KOPT-K1 (cell line): Measurements from ENCODE around the gene NRXN3.

Source experiments
- H3K27ac ChIP-seq: fragments of 200-600 bp; sonication (generic); 2 replicates; pipeline ENCODE4 v1.5.1; 2016; ENCODE audit warnings: antibody characterized with exemption, mild to moderate bottlenecking, low read depth, low read length; ENCODE audit not compliant: poor library complexity, severe bottlenecking
- H3K36me3 ChIP-seq: fragments of 200-600 bp; sonication (generic); 2 replicates; pipeline ENCODE4 v1.5.1; 2017; ENCODE audit warnings: antibody characterized with exemption, mild to moderate bottlenecking, low read length, moderate library complexity; ENCODE audit not compliant: insufficient read depth
- H3K9me3 ChIP-seq: fragments of 200-600 bp; sonication (generic); 2 replicates; pipeline ENCODE4 v1.5.1; 2017; ENCODE audit warnings: antibody characterized with exemption, low read length, mild to moderate bottlenecking; ENCODE audit not compliant: insufficient read depth, poor library complexity, severe bottlenecking

NRXN3 gene

DNA sequence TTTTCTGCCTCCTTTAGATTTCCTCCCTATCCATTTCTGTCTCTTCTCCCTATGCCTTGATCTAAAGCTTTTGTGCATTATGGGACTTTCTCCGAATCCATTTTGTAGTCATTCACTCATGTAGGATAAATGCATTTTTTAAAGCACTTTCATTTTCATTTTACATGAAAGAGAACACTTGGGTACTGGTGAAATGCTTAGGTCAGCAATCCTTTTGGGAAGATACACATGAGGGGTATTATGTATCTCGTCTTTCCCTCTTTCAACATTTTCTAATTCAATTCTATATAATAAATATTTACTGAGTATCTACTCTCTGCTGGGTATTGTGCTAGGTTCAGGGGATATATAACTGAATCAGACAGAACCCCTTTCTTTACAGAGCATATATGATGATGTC lies 577.6 kb downstream of the NRXN3 start:
- no peaks in the 10 kb centered on the region for H3K9me3 ChIP-seq
- H3K36me3 ChIP-seq, result no peaks in the 10 kb centered on the region
- no peak overlapping the region for H3K27ac ChIP-seq

DNA sequence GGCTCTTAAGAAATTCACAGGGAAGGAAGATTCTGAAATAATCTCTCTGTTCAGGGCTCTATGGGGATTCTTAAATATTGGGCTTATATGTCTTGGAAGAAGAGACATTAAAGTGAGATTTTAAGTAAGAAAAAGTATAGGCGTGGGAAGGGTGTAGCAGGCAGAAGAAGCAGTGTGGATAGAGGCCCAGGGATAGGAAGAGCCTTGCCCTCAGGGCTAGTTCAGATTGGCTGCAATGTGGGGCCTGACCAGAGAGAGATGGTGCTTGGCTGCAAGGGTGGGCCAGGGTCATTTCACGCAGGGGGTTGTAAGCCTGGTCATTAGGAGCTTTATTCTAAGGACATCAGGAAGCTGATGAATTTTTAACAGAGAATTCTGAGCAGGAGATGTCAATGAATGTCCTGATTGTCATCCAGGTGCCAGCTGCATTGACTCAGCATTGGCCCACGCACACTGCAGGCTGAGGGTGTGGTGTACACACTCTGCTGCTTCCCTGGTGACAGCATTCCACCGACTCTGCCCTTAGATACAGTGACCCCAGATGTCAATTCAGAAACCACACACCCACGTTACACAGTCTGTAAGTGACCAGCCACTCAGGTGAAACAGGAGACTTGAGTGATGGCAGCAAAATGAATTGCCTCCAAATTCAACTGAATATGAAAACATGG lies 582.5 kb downstream of the NRXN3 start:
- H3K9me3 ChIP-seq, result no peaks in the 10 kb centered on the region
- no peak overlapping the region for H3K27ac ChIP-seq
- no peaks in the 10 kb centered on the region for H3K36me3 ChIP-seq

DNA sequence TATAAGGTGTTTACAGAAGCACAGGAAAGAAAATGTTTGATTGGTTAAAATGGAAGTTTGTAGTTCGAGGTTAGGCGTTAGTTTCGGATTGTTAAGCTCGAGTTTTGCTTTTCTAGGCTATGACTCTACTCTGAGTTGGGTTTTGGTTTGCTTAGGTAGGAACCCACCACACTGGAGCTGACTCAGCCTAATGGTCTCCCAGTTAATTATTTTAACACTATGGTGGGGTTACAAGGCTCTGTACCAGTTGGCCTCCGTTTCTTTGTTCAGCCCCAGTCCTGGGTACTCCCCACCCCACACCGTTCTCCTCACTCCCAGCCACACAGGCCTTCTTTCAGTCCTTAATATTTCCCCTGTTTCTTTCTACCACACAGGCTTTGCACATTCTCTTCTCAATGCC lies 583.9 kb downstream of the NRXN3 start:
- no peaks in the 10 kb centered on the region for H3K36me3 ChIP-seq
- no peak overlapping the region for H3K27ac ChIP-seq
- H3K9me3 ChIP-seq, result no peaks in the 10 kb centered on the region

DNA sequence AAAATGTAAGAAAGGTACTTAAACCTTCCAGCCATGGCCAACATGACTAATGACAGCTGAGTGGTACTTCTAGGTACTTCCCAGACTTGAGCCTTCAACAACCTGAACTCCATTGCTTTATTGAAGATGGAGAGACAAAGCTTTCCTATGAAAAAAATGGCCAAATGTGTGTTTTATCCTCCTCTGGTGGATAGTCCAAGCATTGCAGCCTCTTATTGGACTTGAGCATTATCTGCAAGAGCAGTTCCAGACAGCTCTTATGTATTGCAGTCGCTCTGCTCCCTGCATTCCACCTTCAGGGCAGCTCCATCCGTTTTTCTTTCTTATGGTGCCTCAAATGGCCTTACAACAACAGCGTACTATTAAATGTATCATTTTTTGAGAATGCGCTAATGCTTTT lies 588.2 kb downstream of the NRXN3 start:
- Histone ChIP-seq H3K9me3 (no peaks in the 10 kb centered on the region), H3K36me3 (no peaks in the 10 kb centered on the region), H3K27ac (no peak overlapping the region)

DNA sequence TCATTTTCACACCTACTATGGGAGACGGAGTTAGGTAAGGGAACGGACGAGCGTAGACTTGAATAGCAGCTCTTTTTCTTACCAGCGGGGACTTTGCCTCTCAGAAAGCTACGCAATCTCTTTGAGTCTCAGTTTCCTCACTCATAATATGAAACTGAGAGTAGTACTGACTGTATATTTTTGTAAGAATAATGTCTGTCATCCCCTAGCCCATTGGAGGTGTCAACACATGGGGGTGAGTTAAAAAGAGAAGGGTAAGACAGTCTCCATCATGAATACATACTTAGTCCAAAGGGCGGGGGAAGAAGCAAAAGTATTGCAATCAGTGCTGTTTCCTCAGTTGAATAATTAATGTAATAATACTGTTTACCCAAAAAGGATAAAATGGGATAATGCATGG lies 592.2 kb downstream of the NRXN3 start:
- H3K9me3 ChIP-seq, result no peaks in the 10 kb centered on the region
- no peaks in the 10 kb centered on the region for H3K36me3 ChIP-seq
- H3K27ac ChIP-seq, result no peak overlapping the region

DNA sequence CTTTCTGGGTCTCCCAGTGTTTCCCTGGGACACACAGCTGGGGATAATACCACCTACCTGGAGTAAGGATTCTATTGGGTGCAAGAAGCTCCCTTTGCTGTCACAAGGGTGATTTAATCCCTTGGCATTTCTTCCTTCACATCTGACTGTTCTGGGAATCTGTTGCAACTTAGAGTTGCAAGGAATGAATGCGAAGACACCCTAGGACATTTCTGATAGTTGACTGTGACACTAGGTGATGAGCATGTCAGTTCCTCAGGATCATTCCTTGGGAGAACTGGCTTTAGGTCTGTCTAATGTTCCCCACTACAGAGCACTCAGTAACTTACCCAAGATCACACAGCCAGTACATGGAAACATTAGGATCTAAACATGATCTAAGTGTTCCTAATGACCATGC lies 593.6 kb downstream of the NRXN3 start:
- Histone ChIP-seq H3K36me3 (no peaks in the 10 kb centered on the region), H3K27ac (no peak overlapping the region), H3K9me3 (no peaks in the 10 kb centered on the region)

DNA sequence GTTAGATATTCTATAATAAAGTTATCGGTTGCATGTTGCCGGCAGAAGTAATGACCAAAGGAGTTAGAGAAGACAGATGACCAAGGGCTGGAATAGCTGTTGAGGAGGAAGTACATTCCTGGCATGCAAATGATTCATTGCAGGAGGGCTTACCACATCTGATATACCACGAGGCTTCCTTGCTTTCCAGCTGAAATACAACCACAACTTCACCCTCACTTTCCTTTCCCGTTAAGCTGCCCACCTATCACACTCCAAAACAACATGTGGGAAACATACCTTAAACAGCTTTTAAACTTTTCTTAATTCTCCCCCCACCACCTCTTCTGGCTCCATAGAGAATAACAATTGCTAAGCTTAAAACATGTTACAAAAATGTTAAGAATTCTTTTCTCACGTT lies 594.1 kb downstream of the NRXN3 start:
- Histone ChIP-seq H3K36me3 (no peaks in the 10 kb centered on the region), H3K27ac (no peak overlapping the region), H3K9me3 (no peaks in the 10 kb centered on the region)

DNA sequence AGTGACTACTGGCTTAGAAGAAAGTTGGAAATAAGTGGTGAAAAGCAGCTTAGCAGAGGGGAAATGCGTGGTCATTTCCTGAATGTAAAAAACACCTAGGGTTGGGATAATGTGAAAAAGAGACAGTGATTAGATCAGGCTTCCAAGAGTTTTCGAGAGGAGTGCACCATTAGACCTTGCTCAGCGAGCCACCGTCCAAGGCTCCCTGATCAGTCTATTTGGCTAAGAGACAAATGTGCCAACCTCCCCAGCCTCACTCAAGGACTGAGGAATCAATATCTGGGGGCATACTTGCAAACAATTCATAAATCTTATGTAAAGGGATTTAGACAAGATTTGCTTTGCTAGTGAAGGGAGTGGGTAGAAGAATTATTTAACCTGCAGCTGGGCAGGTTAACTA lies 594.5 kb downstream of the NRXN3 start:
- no peak overlapping the region for H3K27ac ChIP-seq
- H3K36me3 ChIP-seq, result no peaks in the 10 kb centered on the region
- no peaks in the 10 kb centered on the region for H3K9me3 ChIP-seq

DNA sequence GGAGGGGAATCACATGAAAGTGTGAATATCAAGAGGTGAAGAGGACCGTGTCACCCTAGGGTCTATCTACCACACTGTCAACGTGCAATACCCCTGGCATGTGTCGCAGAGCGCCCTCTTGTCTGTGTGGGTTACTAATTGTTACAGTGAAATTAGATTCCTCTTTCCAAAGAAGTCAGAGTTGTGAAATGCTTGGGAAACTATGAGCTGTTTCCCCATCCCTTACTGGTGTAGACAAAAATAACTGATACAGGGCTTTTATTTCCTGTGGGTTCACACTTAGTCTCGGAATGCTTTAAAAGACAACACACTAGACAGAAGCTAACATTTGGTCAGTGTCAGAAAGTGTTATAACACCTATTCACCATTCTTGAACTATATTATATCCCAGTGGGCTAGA lies 597.3 kb downstream of the NRXN3 start:
- no peak overlapping the region for H3K27ac ChIP-seq
- H3K36me3 ChIP-seq, result no peaks in the 10 kb centered on the region

DNA sequence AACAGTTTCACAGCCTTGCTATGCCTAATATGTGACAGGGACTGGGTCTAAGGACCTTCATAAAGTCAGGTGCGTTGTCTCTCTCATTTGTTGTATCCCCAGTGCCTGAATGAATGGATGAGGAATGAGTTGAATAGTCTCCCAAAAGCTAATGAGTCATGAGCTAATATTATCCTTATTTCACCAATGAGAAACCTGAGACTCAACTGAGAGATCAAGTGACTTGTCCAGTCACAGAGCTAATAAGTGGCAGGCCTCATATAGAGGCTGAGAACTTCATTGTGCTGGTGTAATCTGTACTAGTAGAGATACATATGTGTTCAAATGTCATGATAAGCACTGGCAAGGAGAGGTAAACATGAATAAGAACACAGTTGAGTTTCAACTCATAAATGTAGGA lies 612.4 kb downstream of the NRXN3 start:
- Histone ChIP-seq H3K27ac (no peak overlapping the region), H3K9me3 (no peaks in the 10 kb centered on the region), H3K36me3 (no peaks in the 10 kb centered on the region)

More for the DNA sequence above, 597.3 kb downstream of the NRXN3 start:
- no peaks in the 10 kb centered on the region for H3K9me3 ChIP-seq

DNA sequence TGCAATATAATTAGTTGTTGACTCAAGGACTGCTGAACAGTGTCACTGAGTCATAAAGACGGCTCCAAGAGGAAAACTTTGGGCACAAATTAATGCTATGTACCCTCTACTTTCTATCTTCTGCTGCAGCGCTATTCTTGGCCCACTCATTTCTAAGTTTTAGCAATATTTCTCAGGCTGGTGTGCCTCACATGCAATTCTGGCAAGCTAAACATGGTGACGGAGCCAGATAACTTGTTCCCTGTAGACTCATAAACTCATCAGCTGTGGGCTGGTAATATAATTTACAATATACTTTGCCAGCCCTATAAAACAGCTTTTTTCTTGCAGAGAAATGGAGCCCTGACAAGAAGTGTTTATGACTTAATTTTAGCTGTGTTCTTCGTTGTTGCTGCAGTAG lies 615.1 kb downstream of the NRXN3 start:
- H3K9me3 ChIP-seq, result no peaks in the 10 kb centered on the region
- no peak overlapping the region for H3K27ac ChIP-seq
- no peaks in the 10 kb centered on the region for H3K36me3 ChIP-seq

DNA sequence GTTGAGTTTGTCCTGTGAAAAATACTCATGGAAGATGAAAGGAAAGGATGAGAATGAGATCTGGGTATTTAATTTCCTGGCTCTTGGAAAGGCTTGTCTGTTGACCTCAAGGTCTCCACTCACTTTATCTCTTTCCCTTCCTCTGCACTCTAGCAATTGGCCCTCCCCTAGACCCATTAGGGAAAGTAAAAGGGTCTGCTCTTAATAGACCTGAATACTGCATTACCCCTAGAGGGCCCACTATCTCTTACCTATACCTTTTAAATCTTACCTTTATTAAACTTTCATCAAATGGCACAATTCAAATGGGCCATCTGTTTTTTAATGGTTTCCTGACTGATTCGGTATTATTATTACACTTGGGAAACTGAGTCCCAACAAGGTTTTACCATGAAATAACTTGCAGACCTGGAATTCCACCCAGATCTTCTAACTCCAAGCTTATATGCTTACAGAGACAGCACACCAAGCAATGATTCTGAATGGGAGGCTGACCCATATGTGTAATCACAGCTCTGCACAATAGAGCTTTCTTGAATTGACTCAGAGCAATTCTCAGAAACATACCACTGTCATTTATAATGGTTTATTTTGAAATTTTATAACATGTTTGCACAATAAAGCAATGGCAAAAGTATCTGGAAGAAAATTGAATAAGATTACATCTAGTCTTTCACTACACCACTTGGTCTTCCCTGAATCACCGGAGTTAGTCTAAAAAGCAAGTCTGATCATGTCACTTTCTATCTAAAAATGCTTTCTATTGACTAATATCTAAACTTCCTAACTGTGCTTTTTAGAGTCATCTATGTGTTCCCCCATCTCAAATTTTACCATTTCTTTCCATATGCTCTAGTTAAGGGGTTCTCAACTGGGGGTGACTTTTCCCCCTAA lies 618.5 kb downstream of the NRXN3 start:
- H3K9me3 ChIP-seq, result no peaks in the 10 kb centered on the region
- no peaks in the 10 kb centered on the region for H3K36me3 ChIP-seq
- no peak overlapping the region for H3K27ac ChIP-seq

DNA sequence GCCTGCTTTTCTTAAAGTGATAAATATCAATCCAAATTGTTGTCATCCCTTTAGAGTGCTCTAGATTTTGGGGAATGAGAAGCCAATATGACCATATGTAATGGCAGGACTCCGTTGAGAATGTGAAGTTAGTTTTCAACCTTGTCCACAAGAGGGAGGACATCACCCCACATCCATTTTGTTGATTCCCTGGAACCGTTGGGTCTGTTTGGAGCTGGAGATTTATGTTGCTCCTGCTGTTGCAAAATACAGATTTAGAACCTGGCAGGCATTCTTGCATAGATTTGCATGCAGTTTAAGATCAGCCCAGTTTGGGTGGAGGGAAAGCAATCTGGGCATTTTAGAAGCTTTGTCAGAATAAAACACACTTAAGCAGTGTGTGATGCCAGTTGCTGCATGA lies 620.1 kb downstream of the NRXN3 start:
- no peaks in the 10 kb centered on the region for H3K9me3 ChIP-seq
- no peak overlapping the region for H3K27ac ChIP-seq
- H3K36me3 ChIP-seq, result no peaks in the 10 kb centered on the region

DNA sequence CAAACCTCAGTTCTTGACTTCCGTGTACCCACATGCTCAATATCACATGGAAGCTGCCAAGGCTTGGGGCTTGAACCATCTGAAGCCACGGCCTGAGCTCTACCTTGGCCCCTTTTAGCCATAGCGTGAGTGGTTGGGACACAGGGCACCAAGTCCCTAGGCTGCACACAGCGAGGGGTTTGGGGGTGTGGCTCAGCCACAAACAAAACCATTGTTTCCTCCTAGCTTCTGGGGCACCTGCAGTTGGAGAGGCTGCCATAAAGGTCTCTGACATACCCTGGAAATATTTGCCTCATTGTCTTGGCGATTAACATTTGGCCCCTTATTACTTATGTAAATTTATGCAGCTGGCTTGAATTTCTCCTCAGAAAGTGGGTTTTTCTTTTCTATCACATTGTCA lies 628.6 kb downstream of the NRXN3 start:
- Histone ChIP-seq H3K9me3 (no peaks in the 10 kb centered on the region), H3K36me3 (no peaks in the 10 kb centered on the region), H3K27ac (no peak overlapping the region)

DNA sequence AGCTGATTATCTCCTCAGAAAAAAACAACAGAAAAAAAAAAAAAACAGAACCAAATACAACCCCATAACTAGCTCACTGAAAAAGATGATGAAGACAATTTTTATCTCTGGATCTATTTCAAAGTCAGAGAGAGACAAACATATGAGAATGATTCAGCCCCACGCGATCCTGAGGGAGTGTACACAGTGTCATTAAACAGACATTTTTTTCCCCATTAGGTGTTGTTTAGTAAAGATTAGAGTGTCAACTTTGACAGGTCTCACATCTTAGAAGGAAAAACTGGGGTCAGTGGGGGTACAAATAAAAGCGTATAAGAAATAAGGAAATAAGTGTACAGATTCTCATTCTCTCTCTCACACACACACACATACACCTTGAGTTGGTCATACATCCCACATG lies 635.4 kb downstream of the NRXN3 start:
- no peak overlapping the region for H3K27ac ChIP-seq
- H3K36me3 ChIP-seq, result no peaks in the 10 kb centered on the region
- no peaks in the 10 kb centered on the region for H3K9me3 ChIP-seq

DNA sequence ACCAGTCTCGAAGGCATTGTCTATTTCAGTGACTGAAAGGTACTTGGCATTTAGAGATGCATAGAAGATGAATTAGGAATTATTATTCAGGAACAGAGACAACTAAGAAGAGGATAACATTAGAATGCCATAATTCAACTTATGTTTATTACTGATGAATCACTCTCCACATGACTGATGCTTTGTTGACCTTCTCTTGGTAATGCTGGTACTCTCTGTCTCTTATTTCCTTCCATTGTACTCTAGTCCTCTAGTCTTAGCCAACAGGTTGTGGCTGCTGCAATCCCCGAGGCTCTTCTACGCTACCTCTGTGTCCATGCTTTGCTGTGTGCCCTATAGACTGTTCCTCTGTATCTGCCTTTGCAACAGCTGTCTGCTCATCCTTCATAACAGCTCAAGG lies 652.9 kb downstream of the NRXN3 start:
- H3K27ac ChIP-seq, result no peak overlapping the region
- H3K9me3 ChIP-seq, result no peaks in the 10 kb centered on the region
- H3K36me3 ChIP-seq, result no peaks in the 10 kb centered on the region
